WTC11 (cell line): ENCODE results near the gene NFATC2IP. TPM values are rescaled to one million over a fixed set of nuclear protein-coding genes. Genes with fewer than 3 reads are reported as not detected.

ENCODE experiments used
- ATAC-seq: fragments of 200-7000 bp; cut with Tn5 transposase; 2 replicates; pipeline ENCODE4 v1.10.0; 2021; ENCODE audit warnings: mild to moderate bottlenecking, moderate library complexity
- CTCF ChIA-PET: fragments of 300-600 bp; sonication (Branson Sonifier 250); formaldehyde crosslinking; loops from one replicate; lab custom pipeline; 2021; ENCODE audit warnings: antibody characterized with exemption; lab: Charles Lee
- POLR2A ChIA-PET: fragments of 350-600 bp; sonication (Branson Sonifier 250); formaldehyde crosslinking; loops from one replicate; lab custom pipeline; 2021; ENCODE audit warnings: antibody characterized with exemption; lab: Charles Lee
- DNase-seq: peaks from one replicate; pipeline ENCODE4 v3.0.0; 2021; ENCODE audit warnings: low spot score
- H3K27ac Mint-ChIP-seq: 2 replicates; pipeline ENCODE4 v1.8.0; 2021; ENCODE audit warnings: mixed read lengths
- H3K27me3 Mint-ChIP-seq: 2 replicates; pipeline ENCODE4 v1.8.0; 2021; ENCODE audit warnings: low read depth, mild to moderate bottlenecking, moderate library complexity, mixed read lengths
- H3K36me3 Mint-ChIP-seq: 2 replicates; pipeline ENCODE4 v1.8.0; 2021; ENCODE audit warnings: mixed read lengths
- H3K4me1 Mint-ChIP-seq: 2 replicates; pipeline ENCODE4 v1.8.0; 2022; ENCODE audit warnings: mixed read lengths
- H3K4me3 Mint-ChIP-seq: 2 replicates; pipeline ENCODE4 v1.8.0; 2021; ENCODE audit warnings: mild to moderate bottlenecking, moderate library complexity, mixed read lengths
- H3K9me3 Mint-ChIP-seq: 2 replicates; pipeline ENCODE4 v1.8.0; 2021; ENCODE audit warnings: mixed read lengths
- AFF4 ChIP-seq: sonication (generic); formaldehyde crosslinking; IDR thresholded peaks from 2 replicates; pipeline ENCODE4 v1.8.1; 2023; ENCODE audit warnings: mild to moderate bottlenecking, missing genetic modification reagents, borderline replicate concordance
- AR ChIP-seq: fragments of 250-450 bp; sonication (Bioruptor Pico); IDR thresholded peaks from 2 replicates; pipeline ENCODE4 v1.9.0; 2021; ENCODE audit warnings: mild to moderate bottlenecking
- EMX1 ChIP-seq: fragments of 250-450 bp; sonication (Bioruptor Pico); IDR thresholded peaks from 2 replicates; pipeline ENCODE4 v1.8.0; 2021; ENCODE audit warnings: mild to moderate bottlenecking
- FOXK1 ChIP-seq: sonication (generic); formaldehyde crosslinking; IDR thresholded peaks from 2 replicates; pipeline ENCODE4 v1.8.0; 2022; ENCODE audit warnings: mild to moderate bottlenecking, moderate library complexity, missing genetic modification reagents
- FOXP1 ChIP-seq: sonication (generic); formaldehyde crosslinking; IDR thresholded peaks from 2 replicates; pipeline ENCODE4 v1.8.0; 2022; ENCODE audit warnings: missing genetic modification reagents, mild to moderate bottlenecking, moderate library complexity, borderline replicate concordance
- HMGXB4 ChIP-seq: sonication (generic); formaldehyde crosslinking; IDR thresholded peaks from 2 replicates; pipeline ENCODE4 v1.8.1; 2023; ENCODE audit warnings: mild to moderate bottlenecking, moderate library complexity, missing genetic modification reagents
- JAZF1 ChIP-seq: fragments of 250-450 bp; sonication (Bioruptor Pico); IDR thresholded peaks from 2 replicates; pipeline ENCODE4 v1.9.0; 2021; ENCODE audit warnings: moderate library complexity, mild to moderate bottlenecking, inconsistent platforms
- NFE2L1 ChIP-seq: sonication (generic); formaldehyde crosslinking; IDR thresholded peaks from 2 replicates; pipeline ENCODE4 v1.8.1; 2023; ENCODE audit warnings: missing genetic modification reagents
- NR1H2 ChIP-seq: sonication (generic); formaldehyde crosslinking; IDR thresholded peaks from 2 replicates; pipeline ENCODE4 v1.9.0; 2021; ENCODE audit warnings: mild to moderate bottlenecking, moderate library complexity, missing genetic modification reagents
- NR2C2 ChIP-seq: sonication (generic); formaldehyde crosslinking; IDR thresholded peaks from 2 replicates; pipeline ENCODE4 v1.8.0; 2022; ENCODE audit warnings: mild to moderate bottlenecking, missing genetic modification reagents
- TEAD4 ChIP-seq: sonication (generic); formaldehyde crosslinking; IDR thresholded peaks from 2 replicates; pipeline ENCODE4 v1.8.0; 2022; ENCODE audit warnings: mild to moderate bottlenecking, missing genetic modification reagents
- ZNF121 ChIP-seq: sonication (generic); formaldehyde crosslinking; IDR thresholded peaks from 2 replicates; pipeline ENCODE4 v1.8.0; 2023; ENCODE audit warnings: missing genetic modification reagents
- ZNF232 ChIP-seq: sonication (generic); formaldehyde crosslinking; IDR thresholded peaks from 2 replicates; pipeline ENCODE4 v1.8.0; 2022; ENCODE audit warnings: mild to moderate bottlenecking, missing genetic modification reagents
- ZNF281 ChIP-seq: sonication (generic); formaldehyde crosslinking; IDR thresholded peaks from 2 replicates; pipeline ENCODE4 v1.8.0; 2023; ENCODE audit warnings: mild to moderate bottlenecking, missing genetic modification reagents
- ZNF423 ChIP-seq: fragments of 250-450 bp; sonication (Bioruptor Pico); IDR thresholded peaks from 2 replicates; pipeline ENCODE4 v2.1.2; 2022; ENCODE audit warnings: mild to moderate bottlenecking, moderate library complexity
- ZNF532 ChIP-seq: fragments of 250-450 bp; sonication (Bioruptor Pico); IDR thresholded peaks from 2 replicates; pipeline ENCODE4 v1.9.0; 2021; ENCODE audit warnings: mild to moderate bottlenecking, borderline replicate concordance
- total RNA-seq: library from RNA; stranded (reverse); gene quantifications from 3 replicates; pipeline ENCODE4 v1.2.3, GENCODE V29; 2021

The NFATC2IP gene
- total RNA-seq, 1 experiment from 2014 or later: 66.6 TPM

- no peak for TF ChIP-seq FOXP1 (CRISPR knock-in tag)
- TF ChIP-seq FOXK1: no peak
- no peak for TF ChIP-seq ZNF532 (CRISPR knock-in tag)
- no peak for TF ChIP-seq ZNF232 (CRISPR knock-in tag)
- no peak for TF ChIP-seq NR2C2 (CRISPR knock-in tag)
- no peak for TF ChIP-seq HMGXB4 (CRISPR knock-in tag)
- TF ChIP-seq ZNF281 (CRISPR knock-in tag): no peak
- TF ChIP-seq NR1H2 (CRISPR knock-in tag): no peak
- TF ChIP-seq NFE2L1: no peak
- no peak for TF ChIP-seq ZNF423 (CRISPR knock-in tag)
Observed at GRCh38 chr16:28917095-28917494, 33.6 kb upstream of the NFATC2IP start (continued).

GRCh38 chr16:28918698-28919097, 32.0 kb upstream of the NFATC2IP start:
- Mint-ChIP-seq H3K4me1 (peaks cover 4% of the 10 kb centered on the region), H3K9me3 (no peaks in the 10 kb centered on the region)
- TF ChIP-seq AR (CRISPR knock-in tag): no peak
- TF ChIP-seq ZNF121 (CRISPR knock-in tag): no peak; the same call in 1 of the 2 replicates
- no peak for TF ChIP-seq EMX1 (CRISPR knock-in tag)
- TF ChIP-seq AFF4: no peak
- TF ChIP-seq TEAD4 (CRISPR knock-in tag): no peak
- TF ChIP-seq FOXK1: no peak
- no peak for TF ChIP-seq JAZF1 (CRISPR knock-in tag)
- TF ChIP-seq, all 79 proteins: peak for 0
- ATAC-seq (no peak), DNase-seq (no peak)
- H3K36me3 Mint-ChIP-seq: peaks cover 26% of the 10 kb centered on the region
- ChIA-PET CTCF (no interaction called here), POLR2A (no interaction called here)
- H3K4me3 Mint-ChIP-seq: no peak overlapping the region
- no peaks in the 10 kb centered on the region for H3K27me3 Mint-ChIP-seq
- no peak overlapping the region for H3K27ac Mint-ChIP-seq
